LHCN-M2 (cell line): ENCODE measurements around the gene HSPA1A. TPM values are rescaled to one million over a fixed set of nuclear protein-coding genes. Genes with fewer than 3 reads are reported as not detected.
"Not testable (repeated sequence)": the region's sequence is repeated elsewhere in the genome, so short reads cannot be mapped to it uniquely, and the experiment has no call there.

Experiments used
- DNase-seq: peaks from one replicate; pipeline ENCODE4 v3.0.0-alpha.2; 2012; ENCODE audit warnings: low read depth
- total RNA-seq: library from RNA; depleted of rRNA; stranded (reverse); fragments of >200 nt; gene quantifications from 2 replicates; pipeline ENCODE4 v1.2.3, GENCODE V29; 2014

HSPA1A gene
- total RNA-seq, 1 experiment from 2014 or later, result 101 TPM

GRCh38 chr6:31781244-31782125 is 33.9 kb upstream of the HSPA1A start:
- no peak for DNase-seq

- no peak for DNase-seq
Observed at GRCh38 chr6:31782126-31782855, 33.1 kb upstream of the HSPA1A start.

- no peak for DNase-seq
Observed at GRCh38 chr6:31784098-31784925, 31.0 kb upstream of the HSPA1A start.

GRCh38 chr6:31785475-31785874 is 29.9 kb upstream of the HSPA1A start:
- no peak for DNase-seq

GRCh38 chr6:31791324-31792089 is 23.8 kb upstream of the HSPA1A start:
- peak; percentile 54 for DNase-seq

GRCh38 chr6:31792090-31792374 is 23.3 kb upstream of the HSPA1A start:
- no peak for DNase-seq

- DNase-seq, result no peak
Observed at GRCh38 chr6:31792761-31793171, 22.6 kb upstream of the HSPA1A start.

- DNase-seq, result not testable (repeated sequence)
Observed at GRCh38 chr6:31793927-31794245, 21.5 kb upstream of the HSPA1A start.

GRCh38 chr6:31794294-31794865 is 21.0 kb upstream of the HSPA1A start:
- DNase-seq, result peak; percentile 25

GRCh38 chr6:31794866-31795615 is 20.3 kb upstream of the HSPA1A start:
- DNase-seq, result no peak

GRCh38 chr6:31795616-31796298 is 19.6 kb upstream of the HSPA1A start, which contains the start of gene VARS1:
Gene VARS1 (minus strand): TSS chr6:31795752. CDS start chr6:31795217, 535 bp downstream.
- peak; percentile 84 for DNase-seq

- no peak for DNase-seq
Observed at GRCh38 chr6:31796993-31797385, 18.4 kb upstream of the HSPA1A start.

GRCh38 chr6:31797588-31797987 is 17.8 kb upstream of the HSPA1A start:
- DNase-seq, result no peak

- no peak for DNase-seq
Observed at GRCh38 chr6:31799781-31800180, 15.6 kb upstream of the HSPA1A start.

GRCh38 chr6:31801031-31801927 is 14.1 kb upstream of the HSPA1A start:
- DNase-seq, result not testable (repeated sequence)

- DNase-seq, result no peak
Observed at GRCh38 chr6:31805939-31806469, 9.3 kb upstream of the HSPA1A start.

GRCh38 chr6:31806470-31807272 is 8.7 kb upstream of the HSPA1A start, which contains the start of gene LSM2:
Gene LSM2 (minus strand): TSS chr6:31806966. CDS start chr6:31806757, 209 bp downstream.
- peak; percentile 96 for DNase-seq
